Suprapubic skin (tissue), 3 donors: ENCODE measurements around the gene PNPLA1.

ENCODE experiments used
- CTCF ChIP-seq, 2 donors: fragments of 200-600 bp in 1 of 2; fragments of 450-650 bp in 1 of 2; sonication (generic) in 1 of 2; IDR thresholded peaks; one replicate each; pipeline ENCODE4 v1.5.1; 2016 to 2019; ENCODE audit warnings: antibody characterized with exemption in 2 of 2, mild to moderate bottlenecking in 1 of 2, moderate library complexity in 1 of 2
- POLR2AphosphoS5 ChIP-seq, 3 donors: sonication (generic); formaldehyde crosslinking; IDR thresholded peaks; one replicate each; pipeline ENCODE4 v1.6.1; 2017; ENCODE audit warnings: antibody characterized with exemption in 3 of 3

- TF ChIP-seq CTCF (IDR thresholded peaks at IDR 0.05) (no peak), POLR2AphosphoS5 (IDR thresholded peaks at IDR 0.05) (no peak)
Measured at GRCh38 chr6:36320475-36320874, 50.6 kb downstream of the PNPLA1 start.
